Naive thymus-derived CD4-positive, alpha-beta T cell (primary cell): ENCODE results near the gene TTC39B. TPM values are rescaled to one million over a fixed set of nuclear protein-coding genes. Genes with fewer than 3 reads are reported as not detected.
A peak's percentile ranks its signal among the peaks of the same experiment; 100 is the strongest.

Experiments used
- ATAC-seq: fragments of 150-1000 bp; cut with Tn5 transposase; 2 replicates; pipeline ENCODE4 v1.10.0; 2021; ENCODE audit warnings: mild to moderate bottlenecking, moderate library complexity
- CTCF ChIA-PET: fragments of 350-600 bp; sonication (Branson Sonifier 250); formaldehyde crosslinking; loops from one replicate; lab custom pipeline; 2021; ENCODE audit warnings: antibody characterized with exemption; lab: Charles Lee
- POLR2A ChIA-PET: fragments of 350-600 bp; sonication (Branson Sonifier 250); formaldehyde crosslinking; loops from one replicate; lab custom pipeline; 2021; ENCODE audit warnings: antibody characterized with exemption, inconsistent platforms; lab: Charles Lee
- DNase-seq, 9 donors: peaks; one replicate each; pipeline versions ENCODE4 v3.0.0 to v3.0.0-alpha.2; 2020 to 2022; ENCODE audit warnings: mixed read lengths in 1 of 9
- H3K27ac ChIP-seq: one replicate; pipeline ENCODE4 v1.7.0; 2013; ENCODE audit warnings: mild to moderate bottlenecking, low read depth, low read length, moderate library complexity
- H3K27me3 ChIP-seq, 2 donors: one replicate each; pipeline ENCODE4 v1.7.0; 2013; ENCODE audit warnings: low read length in 2 of 2, mild to moderate bottlenecking in 2 of 2, moderate library complexity in 2 of 2; ENCODE audit not compliant: control insufficient read depth in 2 of 2, insufficient read depth in 2 of 2
- H3K36me3 ChIP-seq, 3 experiments: 1 replicate in 2 of 3; 2 replicates in 1 of 3; pipeline ENCODE4 v1.7.0; 2013; ENCODE audit warnings: low read length in 3 of 3, mild to moderate bottlenecking in 3 of 3, moderate library complexity in 1 of 3; ENCODE audit not compliant: insufficient read depth in 3 of 3, control insufficient read depth in 2 of 3
- H3K4me1 ChIP-seq, 2 donors: one replicate each; pipeline ENCODE4 v1.7.0; 2013; ENCODE audit warnings: low read length in 2 of 2, mild to moderate bottlenecking in 2 of 2, moderate library complexity in 1 of 2; ENCODE audit not compliant: control insufficient read depth in 2 of 2, insufficient read depth in 2 of 2
- H3K4me3 ChIP-seq: 2 replicates; pipeline ENCODE4 v1.7.0; 2013; ENCODE audit warnings: mild to moderate bottlenecking, low read length
- H3K9me3 ChIP-seq, 3 experiments: 1 replicate in 2 of 3; 2 replicates in 1 of 3; pipeline ENCODE4 v1.7.0; 2013; ENCODE audit warnings: low read length in 3 of 3; ENCODE audit not compliant: control insufficient read depth in 2 of 3
- H3K27ac Mint-ChIP-seq, 9 donors: one replicate each; pipeline ENCODE4 v1.8.0; 2020 to 2022; ENCODE audit warnings: mixed read lengths in 9 of 9, mild to moderate bottlenecking in 8 of 9, moderate library complexity in 5 of 9, inconsistent platforms in 2 of 9
- H3K27me3 Mint-ChIP-seq, 5 donors: one replicate each; pipeline ENCODE4 v1.8.0; 2021 to 2022; ENCODE audit warnings: mixed read lengths in 5 of 5, mild to moderate bottlenecking in 1 of 5
- H3K36me3 Mint-ChIP-seq, 5 donors: one replicate each; pipeline ENCODE4 v1.8.0; 2020 to 2022; ENCODE audit warnings: mixed read lengths in 5 of 5, mild to moderate bottlenecking in 3 of 5, inconsistent platforms in 1 of 5
- H3K4me1 Mint-ChIP-seq, 7 donors: one replicate each; pipeline ENCODE4 v1.8.0; 2020 to 2022; ENCODE audit warnings: mixed read lengths in 7 of 7, mild to moderate bottlenecking in 3 of 7, inconsistent platforms in 1 of 7
- H3K4me3 Mint-ChIP-seq, 10 donors: one replicate each; pipeline ENCODE4 v1.8.0; 2020 to 2022; ENCODE audit warnings: mild to moderate bottlenecking in 10 of 10, mixed read lengths in 10 of 10, moderate library complexity in 6 of 10, inconsistent platforms in 2 of 10
- H3K9me3 Mint-ChIP-seq, 11 donors: one replicate each; pipeline ENCODE4 v1.8.0; 2020 to 2022; ENCODE audit warnings: mixed read lengths in 11 of 11, mild to moderate bottlenecking in 4 of 11, inconsistent platforms in 1 of 11, moderate library complexity in 1 of 11
- intact Hi-C, 2 donors: fragments of 100-400 bp; cut with micrococcal nuclease; formaldehyde crosslinking; loops; one replicate each; pipeline ENCODE4 v1.15.1; 2023
- polyA plus RNA-seq, 2 donors: library from polyadenylated mRNA; unstranded; fragments of 300-500 nt; fragmentation: Illumina TruSeq; gene quantifications; one replicate each; pipeline ENCODE4 v1.2.3, GENCODE V29; 2021
- total RNA-seq, 6 experiments: library from RNA in 5 of 6; stranded (reverse) in 5 of 6; gene quantifications; 1 replicate in 5 of 6; 2 replicates in 1 of 6; pipeline ENCODE4 v1.2.3 and lab custom pipeline; 2021 to 2026

Gene TTC39B
- total and polyA plus RNA-seq, 7 experiments from 2014 or later = 10.0 to 49.3 (median 37.8) TPM

- POLR2A ChIA-PET = no interaction called here
- H3K4me3 ChIP-seq = no peak overlapping the region
- peaks cover 0 to 3% (median 0%) of the 10 kb centered on the region in 5 donors for H3K27me3 Mint-ChIP-seq
- DNase-seq (no peak), ATAC-seq (no peak)
- H3K36me3 ChIP-seq = no peaks in the 10 kb centered on the region
- H3K4me1 Mint-ChIP-seq = peaks cover 5 to 18% (median 7%) of the 10 kb centered on the region in 7 donors
- no peaks in the 10 kb centered on the region for H3K4me1 ChIP-seq
- H3K4me3 Mint-ChIP-seq = no peak overlapping the region
- H3K27ac ChIP-seq = no peak overlapping the region
- H3K9me3 ChIP-seq = no peaks in the 10 kb centered on the region
- H3K9me3 Mint-ChIP-seq = no peaks in the 10 kb centered on the region
- intact Hi-C loops = loop anchor here (5.0 kb wide), 2 partner anchors 371 to 1786 kb away; no protein-coding TSS in a partner anchor
- no peaks in the 10 kb centered on the region for H3K36me3 Mint-ChIP-seq
- CTCF ChIA-PET = interaction anchor here (0.9 kb wide), 1 partner anchor 34 kb away, joined by 3 read pairs; no protein-coding TSS in a partner anchor
- no peaks in the 10 kb centered on the region for H3K27me3 ChIP-seq
- H3K27ac Mint-ChIP-seq = no peak overlapping the region
Observed at GRCh38 chr9:15137658-15138356, 169.2 kb downstream of the TTC39B start.

- H3K27me3 Mint-ChIP-seq = peaks cover 0 to 3% (median 0%) of the 10 kb centered on the region in 5 donors
- CTCF ChIA-PET = interaction anchor here (1.0 to 2.7 kb wide), 2 partner anchors 17 to 33 kb away, joined by 4 to 47 read pairs; no protein-coding TSS in a partner anchor
- H3K36me3 Mint-ChIP-seq = no peaks in the 10 kb centered on the region
- H3K4me1 ChIP-seq = no peaks in the 10 kb centered on the region
- intact Hi-C loops = loop anchor here (5.0 kb wide), 2 partner anchors 370 to 1785 kb away; no protein-coding TSS in a partner anchor
- H3K36me3 ChIP-seq = no peaks in the 10 kb centered on the region
- H3K9me3 ChIP-seq = no peaks in the 10 kb centered on the region
- no peak overlapping the region for H3K4me3 Mint-ChIP-seq
- no peak overlapping the region for H3K4me3 ChIP-seq
- no peak overlapping the region for H3K27ac Mint-ChIP-seq
- POLR2A ChIA-PET = no interaction called here
- no peak overlapping the region for H3K27ac ChIP-seq
- ATAC-seq = no peak
- no peak for DNase-seq
- peaks cover 0 to 1% (median 0%) of the 10 kb centered on the region in 11 donors for H3K9me3 Mint-ChIP-seq
- no peaks in the 10 kb centered on the region for H3K27me3 ChIP-seq
- H3K4me1 Mint-ChIP-seq = peaks cover 4 to 11% (median 6%) of the 10 kb centered on the region in 7 donors
Observed at GRCh38 chr9:15137089-15137488, 169.9 kb downstream of the TTC39B start.

- Histone ChIP-seq H3K4me3 (no peak overlapping the region), H3K36me3 (no peaks in the 10 kb centered on the region), H3K9me3 (no peaks in the 10 kb centered on the region), H3K4me1 (no peaks in the 10 kb centered on the region), H3K27me3 (no peaks in the 10 kb centered on the region), H3K27ac (no peak overlapping the region)
- DNase-seq (no peak), ATAC-seq (no peak)
- H3K4me1 Mint-ChIP-seq = peaks cover 4 to 10% (median 5%) of the 10 kb centered on the region in 7 donors
- peak overlapping the region in 2 of 9 donors; percentile 15 to 51 for H3K27ac Mint-ChIP-seq
- ChIA-PET CTCF (interaction anchor here (1.0 to 2.7 kb wide), 3 partner anchors 16 to 35 kb away, joined by 3 to 47 read pairs (median 4); no protein-coding TSS in a partner anchor), POLR2A (no interaction called here)
- H3K4me3 Mint-ChIP-seq = no peak overlapping the region
- intact Hi-C loops = loop anchor here (5.0 kb wide), 2 partner anchors 369 to 1784 kb away; no protein-coding TSS in a partner anchor
- peaks cover 0 to 3% (median 0%) of the 10 kb centered on the region in 5 donors for H3K27me3 Mint-ChIP-seq
- H3K9me3 Mint-ChIP-seq = peaks cover 0 to 3% (median 0%) of the 10 kb centered on the region in 11 donors
- no peaks in the 10 kb centered on the region for H3K36me3 Mint-ChIP-seq
Observed at GRCh38 chr9:15136646-15137045, 170.4 kb downstream of the TTC39B start.

GRCh38 chr9:15135164-15135792, 171.7 kb downstream of the TTC39B start:
- intact Hi-C loops = loop anchor here (1.0 to 5.0 kb wide), 8 partner anchors 30 to 1783 kb away; no protein-coding TSS in a partner anchor
- CTCF ChIA-PET = interaction anchor here (0.5 to 2.7 kb wide), 17 partner anchors 12 to 721 kb away, joined by 3 to 47 read pairs (median 3); no protein-coding TSS in a partner anchor

GRCh38 chr9:15133488-15133887, 173.5 kb downstream of the TTC39B start:
- Histone ChIP-seq H3K36me3 (no peaks in the 10 kb centered on the region), H3K27ac (no peak overlapping the region), H3K9me3 (no peaks in the 10 kb centered on the region), H3K4me1 (no peaks in the 10 kb centered on the region), H3K27me3 (no peaks in the 10 kb centered on the region), H3K4me3 (no peak overlapping the region)
- ATAC-seq = no peak
- H3K4me3 Mint-ChIP-seq = no peak overlapping the region
- H3K27ac Mint-ChIP-seq = peak overlapping the region in 1 of 9 donors; percentile 10
- H3K9me3 Mint-ChIP-seq = peaks cover 0 to 3% (median 0%) of the 10 kb centered on the region in 11 donors
- H3K36me3 Mint-ChIP-seq = no peaks in the 10 kb centered on the region
- peaks cover 4 to 10% (median 5%) of the 10 kb centered on the region in 7 donors for H3K4me1 Mint-ChIP-seq
- no peak for DNase-seq
- intact Hi-C loops = no loop called here
- CTCF ChIA-PET = no interaction called here
- peaks cover 0 to 4% (median 3%) of the 10 kb centered on the region in 5 donors for H3K27me3 Mint-ChIP-seq
- POLR2A ChIA-PET = no interaction called here

More at GRCh38 chr9:15135164-15135792, 171.7 kb downstream of the TTC39B start:
- Histone ChIP-seq H3K4me1 (no peaks in the 10 kb centered on the region), H3K27me3 (no peaks in the 10 kb centered on the region), H3K4me3 (no peak overlapping the region), H3K27ac (no peak overlapping the region), H3K36me3 (no peaks in the 10 kb centered on the region), H3K9me3 (no peaks in the 10 kb centered on the region)
- ATAC-seq = peak; percentile 92
- peak in 8 of 9 donors; percentile 27 to 73 (median 59) for DNase-seq
- Mint-ChIP-seq H3K4me1 (peaks cover 4 to 10% (median 5%) of the 10 kb centered on the region in 7 donors), H3K4me3 (peak overlapping the region in 6 of 10 donors; percentile 3 to 40 (median 32)), H3K27ac (peak overlapping the region in 1 of 9 donors; percentile 32), H3K9me3 (peaks cover 0 to 3% (median 0%) of the 10 kb centered on the region in 11 donors), H3K36me3 (no peaks in the 10 kb centered on the region), H3K27me3 (peaks cover 0 to 4% (median 3%) of the 10 kb centered on the region in 5 donors)
- POLR2A ChIA-PET = interaction anchor here (0.7 kb wide), 1 partner anchor 29 kb away, joined by 3 read pairs; no protein-coding TSS in a partner anchor

GRCh38 chr9:15132091-15132490, 174.9 kb downstream of the TTC39B start:
- H3K4me1 Mint-ChIP-seq = peaks cover 4 to 10% (median 5%) of the 10 kb centered on the region in 7 donors
- ATAC-seq = no peak
- no peaks in the 10 kb centered on the region for H3K4me1 ChIP-seq
- H3K36me3 Mint-ChIP-seq = no peaks in the 10 kb centered on the region
- H3K36me3 ChIP-seq = no peaks in the 10 kb centered on the region
- ChIA-PET CTCF (interaction anchor here (1.0 kb wide), 1 partner anchor 32 kb away, joined by 3 read pairs; no protein-coding TSS in a partner anchor), POLR2A (no interaction called here)
- no peak for DNase-seq
- intact Hi-C loops = no loop called here
- H3K4me3 ChIP-seq = no peak overlapping the region
- H3K27ac Mint-ChIP-seq = no peak overlapping the region
- H3K9me3 ChIP-seq = no peaks in the 10 kb centered on the region
- no peak overlapping the region for H3K27ac ChIP-seq
- H3K27me3 ChIP-seq = no peaks in the 10 kb centered on the region
- no peak overlapping the region for H3K4me3 Mint-ChIP-seq
- H3K9me3 Mint-ChIP-seq = peaks cover 0 to 3% (median 0%) of the 10 kb centered on the region in 11 donors
- H3K27me3 Mint-ChIP-seq = peaks cover 0 to 13% (median 4%) of the 10 kb centered on the region in 5 donors
